Measurements from ENCODE around the gene NSRP1.

GRCh38 chr17:30074254-30074653, 42.4 kb upstream of the NSRP1 start:
- no peak for TF ChIP-seq CTCF (conservative IDR thresholded peaks at IDR 0.05)
- TF ChIP-seq EZH2 (IDR thresholded peaks at IDR 0.05; ENCODE audit: low read depth), result no peak
